WTC11 (cell line): ENCODE results near the gene RCAN1. TPM values are rescaled to one million over a fixed set of nuclear protein-coding genes. Genes with fewer than 3 reads are reported as not detected.

Experiments used
- ATAC-seq: fragments of 200-7000 bp; cut with Tn5 transposase; 2 replicates; pipeline ENCODE4 v1.10.0; 2021; ENCODE audit warnings: mild to moderate bottlenecking, moderate library complexity
- CTCF ChIA-PET: fragments of 300-600 bp; sonication (Branson Sonifier 250); formaldehyde crosslinking; loops from one replicate; lab custom pipeline; 2021; ENCODE audit warnings: antibody characterized with exemption; lab: Charles Lee
- POLR2A ChIA-PET: fragments of 350-600 bp; sonication (Branson Sonifier 250); formaldehyde crosslinking; loops from one replicate; lab custom pipeline; 2021; ENCODE audit warnings: antibody characterized with exemption; lab: Charles Lee
- DNase-seq: peaks from one replicate; pipeline ENCODE4 v3.0.0; 2021; ENCODE audit warnings: low spot score
- H3K27ac Mint-ChIP-seq: 2 replicates; pipeline ENCODE4 v1.8.0; 2021; ENCODE audit warnings: mixed read lengths
- H3K27me3 Mint-ChIP-seq: 2 replicates; pipeline ENCODE4 v1.8.0; 2021; ENCODE audit warnings: low read depth, mild to moderate bottlenecking, moderate library complexity, mixed read lengths
- H3K36me3 Mint-ChIP-seq: 2 replicates; pipeline ENCODE4 v1.8.0; 2021; ENCODE audit warnings: mixed read lengths
- H3K4me1 Mint-ChIP-seq: 2 replicates; pipeline ENCODE4 v1.8.0; 2022; ENCODE audit warnings: mixed read lengths
- H3K4me3 Mint-ChIP-seq: 2 replicates; pipeline ENCODE4 v1.8.0; 2021; ENCODE audit warnings: mild to moderate bottlenecking, moderate library complexity, mixed read lengths
- H3K9me3 Mint-ChIP-seq: 2 replicates; pipeline ENCODE4 v1.8.0; 2021; ENCODE audit warnings: mixed read lengths
- ATF1 ChIP-seq: sonication (generic); formaldehyde crosslinking; IDR thresholded peaks from 2 replicates; pipeline ENCODE4 v1.8.1; 2023; ENCODE audit warnings: mild to moderate bottlenecking, moderate library complexity, missing genetic modification reagents
- IRF2 ChIP-seq: sonication (generic); formaldehyde crosslinking; IDR thresholded peaks from 2 replicates; pipeline ENCODE4 v1.8.0; 2022; ENCODE audit warnings: low read depth, missing genetic modification reagents, borderline replicate concordance
- KAT7 ChIP-seq: sonication (generic); formaldehyde crosslinking; IDR thresholded peaks from 2 replicates; pipeline ENCODE4 v1.8.1; 2023; ENCODE audit warnings: missing genetic modification reagents, mild to moderate bottlenecking, borderline replicate concordance
- MYBL2 ChIP-seq: sonication (generic); formaldehyde crosslinking; IDR thresholded peaks from 2 replicates; pipeline ENCODE4 v1.8.1; 2023; ENCODE audit warnings: mild to moderate bottlenecking, moderate library complexity, missing genetic modification reagents
- NFYB ChIP-seq: sonication (generic); formaldehyde crosslinking; conservative IDR thresholded peaks from 2 replicates; pipeline ENCODE4 v1.8.0; 2022; ENCODE audit warnings: low read depth, missing genetic modification reagents
- NR2C2 ChIP-seq: sonication (generic); formaldehyde crosslinking; IDR thresholded peaks from 2 replicates; pipeline ENCODE4 v1.8.0; 2022; ENCODE audit warnings: mild to moderate bottlenecking, missing genetic modification reagents
- OVOL2 ChIP-seq: fragments of 250-450 bp; sonication (Bioruptor Pico); IDR thresholded peaks from 2 replicates; pipeline ENCODE4 v1.9.0; 2021; ENCODE audit warnings: mild to moderate bottlenecking, borderline replicate concordance
- RELA ChIP-seq: sonication (generic); formaldehyde crosslinking; IDR thresholded peaks from 2 replicates; pipeline ENCODE4 v1.8.1; 2022; ENCODE audit warnings: missing genetic modification reagents, mild to moderate bottlenecking, borderline replicate concordance
- SOX15 ChIP-seq: fragments of 250-450 bp; sonication (Bioruptor Pico); IDR thresholded peaks from 2 replicates; pipeline ENCODE4 v1.9.0; 2021; ENCODE audit warnings: mild to moderate bottlenecking
- TCF7 ChIP-seq: sonication (generic); formaldehyde crosslinking; IDR thresholded peaks from 2 replicates; pipeline ENCODE4 v1.8.0; 2022; ENCODE audit warnings: mild to moderate bottlenecking, low read depth, missing genetic modification reagents, moderate library complexity
- TEAD1 ChIP-seq: sonication (generic); formaldehyde crosslinking; IDR thresholded peaks from 2 replicates; pipeline ENCODE4 v1.8.0; 2022; ENCODE audit warnings: mild to moderate bottlenecking, missing genetic modification reagents
- TP53 ChIP-seq: sonication (generic); formaldehyde crosslinking; IDR thresholded peaks from 2 replicates; pipeline ENCODE4 v1.8.1; 2023; ENCODE audit warnings: mild to moderate bottlenecking, missing genetic modification reagents
- ZNF396 ChIP-seq: fragments of 250-450 bp; sonication (Bioruptor Pico); IDR thresholded peaks from 2 replicates; pipeline ENCODE4 v1.8.0; 2021; ENCODE audit warnings: mild to moderate bottlenecking, moderate library complexity, borderline replicate concordance
- total RNA-seq: library from RNA; stranded (reverse); gene quantifications from 3 replicates; pipeline ENCODE4 v1.2.3, GENCODE V29; 2021
- TF ChIP-seq, protein P1 (sequence below): sonication (generic); formaldehyde crosslinking; IDR thresholded peaks from 2 replicates; pipeline ENCODE4 v1.8.1; 2023; ENCODE audit warnings: mild to moderate bottlenecking, moderate library complexity, missing genetic modification reagents
- TF ChIP-seq, protein P2 (sequence below): sonication (generic); formaldehyde crosslinking; IDR thresholded peaks from 2 replicates; pipeline ENCODE4 v1.8.0; 2022; ENCODE audit warnings: mild to moderate bottlenecking, missing genetic modification reagents
- TF ChIP-seq, protein P3 (sequence below): fragments of 250-450 bp; sonication (Bioruptor Pico); IDR thresholded peaks from 2 replicates; pipeline ENCODE4 v1.8.0; 2021; ENCODE audit warnings: mild to moderate bottlenecking
- TF ChIP-seq, protein P4 (sequence below): fragments of 250-450 bp; sonication (Bioruptor Pico); conservative IDR thresholded peaks from 2 replicates; pipeline ENCODE4 v1.9.0; 2021; ENCODE audit warnings: mild to moderate bottlenecking
- TF ChIP-seq, protein P5 (sequence below): sonication (generic); formaldehyde crosslinking; IDR thresholded peaks from 2 replicates; pipeline ENCODE4 v1.8.1; 2022; ENCODE audit warnings: low read depth, mild to moderate bottlenecking, moderate library complexity, missing genetic modification reagents, borderline replicate concordance
- TF ChIP-seq, protein P6 (sequence below): sonication (generic); formaldehyde crosslinking; IDR thresholded peaks from 2 replicates; pipeline ENCODE4 v1.8.1; 2022; ENCODE audit warnings: low read depth, missing genetic modification reagents, borderline replicate concordance
- TF ChIP-seq, protein P7 (sequence below): sonication (generic); formaldehyde crosslinking; IDR thresholded peaks from 2 replicates; pipeline ENCODE4 v1.8.0; 2023; ENCODE audit warnings: mild to moderate bottlenecking, missing genetic modification reagents
- TF ChIP-seq, protein P8 (sequence below): sonication (generic); formaldehyde crosslinking; conservative IDR thresholded peaks from 2 replicates; pipeline ENCODE4 v1.8.1; 2022; ENCODE audit warnings: mild to moderate bottlenecking, missing genetic modification reagents

Gene RCAN1
- total RNA-seq, 1 experiment from 2014 or later: 5.9 TPM

DNA sequence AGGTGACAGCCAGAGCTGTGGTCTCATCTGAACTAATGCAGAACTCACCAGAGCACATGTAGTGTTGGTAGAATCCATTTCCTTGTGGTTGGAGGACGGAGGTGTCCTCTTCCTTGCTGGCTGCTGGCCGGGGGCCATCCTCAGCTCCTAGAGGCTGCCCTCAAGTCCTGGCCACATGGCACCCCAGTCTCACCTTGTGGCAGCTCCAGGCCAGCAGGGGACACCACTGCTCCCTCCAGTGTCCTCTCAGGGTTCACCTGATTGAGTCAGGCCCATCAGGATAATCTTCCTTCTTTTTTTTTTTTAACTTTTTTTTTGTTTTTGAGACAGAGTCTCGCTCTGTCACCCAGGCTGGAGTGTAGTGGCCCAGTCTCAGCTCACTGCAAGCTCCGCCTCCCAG, 105.8 kb downstream of the RCAN1 start:
- POLR2A ChIA-PET: interaction anchor here (0.9 kb wide), 1 partner anchor 94 kb away, joined by 3 read pairs; no protein-coding TSS in a partner anchor
- Mint-ChIP-seq H3K27me3 (no peaks in the 10 kb centered on the region), H3K4me3 (no peak overlapping the region), H3K27ac (no peak overlapping the region), H3K9me3 (no peaks in the 10 kb centered on the region), H3K4me1 (no peaks in the 10 kb centered on the region), H3K36me3 (no peaks in the 10 kb centered on the region)
- DNase-seq (no peak), ATAC-seq (no peak; the same call in 1 of the 2 replicates)
- CTCF ChIA-PET: interaction anchor here (0.6 to 4.4 kb wide), 13 partner anchors 8 to 147 kb away, joined by 3 to 137 read pairs (median 5); partner anchors contain the start of gene RCAN1
- TF ChIP-seq TCF7 (CRISPR knock-in tag) (no peak), ATF1 (CRISPR knock-in tag) (no peak), ZNF396 (CRISPR knock-in tag) (no peak), IRF2 (CRISPR knock-in tag) (no peak)
- TF ChIP-seq, protein P1, sequence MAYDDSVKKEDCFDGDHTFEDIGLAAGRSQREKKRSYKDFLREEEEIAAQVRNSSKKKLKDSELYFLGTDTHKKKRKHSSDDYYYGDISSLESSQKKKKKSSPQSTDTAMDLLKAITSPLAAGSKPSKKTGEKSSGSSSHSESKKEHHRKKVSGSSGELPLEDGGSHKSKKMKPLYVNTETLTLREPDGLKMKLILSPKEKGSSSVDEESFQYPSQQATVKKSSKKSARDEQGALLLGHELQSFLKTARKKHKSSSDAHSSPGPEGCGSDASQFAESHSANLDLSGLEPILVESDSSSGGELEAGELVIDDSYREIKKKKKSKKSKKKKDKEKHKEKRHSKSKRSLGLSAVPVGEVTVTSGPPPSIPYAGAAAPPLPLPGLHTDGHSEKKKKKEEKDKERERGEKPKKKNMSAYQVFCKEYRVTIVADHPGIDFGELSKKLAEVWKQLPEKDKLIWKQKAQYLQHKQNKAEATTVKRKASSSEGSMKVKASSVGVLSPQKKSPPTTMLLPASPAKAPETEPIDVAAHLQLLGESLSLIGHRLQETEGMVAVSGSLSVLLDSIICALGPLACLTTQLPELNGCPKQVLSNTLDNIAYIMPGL (CRISPR knock-in tag): no peak
- TF ChIP-seq, protein P2, sequence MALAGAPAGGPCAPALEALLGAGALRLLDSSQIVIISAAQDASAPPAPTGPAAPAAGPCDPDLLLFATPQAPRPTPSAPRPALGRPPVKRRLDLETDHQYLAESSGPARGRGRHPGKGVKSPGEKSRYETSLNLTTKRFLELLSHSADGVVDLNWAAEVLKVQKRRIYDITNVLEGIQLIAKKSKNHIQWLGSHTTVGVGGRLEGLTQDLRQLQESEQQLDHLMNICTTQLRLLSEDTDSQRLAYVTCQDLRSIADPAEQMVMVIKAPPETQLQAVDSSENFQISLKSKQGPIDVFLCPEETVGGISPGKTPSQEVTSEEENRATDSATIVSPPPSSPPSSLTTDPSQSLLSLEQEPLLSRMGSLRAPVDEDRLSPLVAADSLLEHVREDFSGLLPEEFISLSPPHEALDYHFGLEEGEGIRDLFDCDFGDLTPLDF (CRISPR knock-in tag): no peak

DNA sequence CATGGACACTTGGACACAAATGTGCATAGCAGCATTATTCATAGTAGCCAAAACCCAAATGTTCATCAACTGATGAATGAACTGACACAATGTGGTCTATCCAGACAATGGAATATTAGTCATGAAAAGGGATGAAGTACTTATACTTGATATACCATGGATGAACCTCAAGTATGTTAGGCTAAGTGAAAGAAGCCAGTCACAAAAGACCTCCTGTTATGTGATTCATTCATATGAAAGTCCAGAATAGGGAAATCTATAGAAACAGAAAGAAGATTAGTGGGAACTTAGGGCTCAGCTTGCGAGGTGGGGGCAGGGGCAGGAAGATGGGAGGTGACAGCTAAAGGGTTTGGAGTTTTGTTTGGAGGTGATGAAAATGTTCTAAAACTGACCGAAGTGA, 110.3 kb downstream of the RCAN1 start:
- H3K4me3 Mint-ChIP-seq: no peak overlapping the region
- H3K4me1 Mint-ChIP-seq: no peaks in the 10 kb centered on the region
- ChIA-PET CTCF (no interaction called here), POLR2A (interaction anchor here (0.6 kb wide), 1 partner anchor 761 kb away, joined by 4 read pairs; no protein-coding TSS in a partner anchor)
- H3K9me3 Mint-ChIP-seq: peaks cover under 1% of the 10 kb centered on the region; the same call in 1 of the 2 replicates
- ATAC-seq (no peak), DNase-seq (no peak)
- no peaks in the 10 kb centered on the region for H3K36me3 Mint-ChIP-seq
- H3K27me3 Mint-ChIP-seq: no peaks in the 10 kb centered on the region; the same call in 1 of the 2 replicates
- no peak overlapping the region for H3K27ac Mint-ChIP-seq
- no peak for TF ChIP-seq RELA (CRISPR knock-in tag)
- TF ChIP-seq, protein P3, sequence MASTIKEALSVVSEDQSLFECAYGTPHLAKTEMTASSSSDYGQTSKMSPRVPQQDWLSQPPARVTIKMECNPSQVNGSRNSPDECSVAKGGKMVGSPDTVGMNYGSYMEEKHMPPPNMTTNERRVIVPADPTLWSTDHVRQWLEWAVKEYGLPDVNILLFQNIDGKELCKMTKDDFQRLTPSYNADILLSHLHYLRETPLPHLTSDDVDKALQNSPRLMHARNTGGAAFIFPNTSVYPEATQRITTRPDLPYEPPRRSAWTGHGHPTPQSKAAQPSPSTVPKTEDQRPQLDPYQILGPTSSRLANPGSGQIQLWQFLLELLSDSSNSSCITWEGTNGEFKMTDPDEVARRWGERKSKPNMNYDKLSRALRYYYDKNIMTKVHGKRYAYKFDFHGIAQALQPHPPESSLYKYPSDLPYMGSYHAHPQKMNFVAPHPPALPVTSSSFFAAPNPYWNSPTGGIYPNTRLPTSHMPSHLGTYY (CRISPR knock-in tag): no peak
- TF ChIP-seq, protein P4, sequence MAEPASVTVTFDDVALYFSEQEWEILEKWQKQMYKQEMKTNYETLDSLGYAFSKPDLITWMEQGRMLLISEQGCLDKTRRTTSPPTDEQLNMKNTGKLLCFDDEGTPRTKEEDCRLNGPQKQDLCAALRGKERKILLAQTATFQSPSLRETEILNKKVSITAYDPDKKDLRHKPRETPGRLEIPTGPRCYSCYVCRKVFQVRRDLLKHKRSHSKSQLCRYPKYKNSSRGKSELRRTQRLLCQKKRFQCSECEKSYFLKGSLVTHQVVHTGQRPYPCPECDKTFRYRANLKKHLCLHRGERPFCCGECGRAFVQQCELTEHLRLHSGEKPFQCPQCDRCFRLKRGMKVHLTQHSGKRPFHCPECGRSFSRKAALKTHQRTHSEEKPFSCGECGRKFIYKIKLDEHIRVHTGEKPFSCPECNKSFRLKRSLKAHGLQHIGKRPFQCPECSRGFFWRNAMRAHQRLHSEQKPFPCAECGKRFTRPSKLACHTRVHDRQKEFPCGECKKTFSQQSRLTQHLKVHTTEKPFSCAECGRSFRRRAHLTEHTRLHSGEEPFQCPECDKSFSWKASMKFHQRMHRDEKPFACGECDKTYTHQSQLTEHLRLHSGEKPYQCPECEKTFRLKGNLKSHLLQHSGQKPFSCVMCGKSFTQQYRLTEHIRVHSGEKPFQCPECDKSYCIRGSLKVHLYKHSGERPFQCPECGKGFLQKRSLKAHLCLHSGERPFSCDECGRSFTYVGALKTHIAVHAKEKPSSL (CRISPR knock-in tag): no peak
- no peak for TF ChIP-seq SOX15
- no peak for TF ChIP-seq TEAD1 (CRISPR knock-in tag)
- TF ChIP-seq TP53 (CRISPR knock-in tag): no peak
- no peak for TF ChIP-seq NR2C2 (CRISPR knock-in tag)
- no peak for TF ChIP-seq MYBL2 (CRISPR knock-in tag)
- TF ChIP-seq KAT7 (CRISPR knock-in tag): no peak
- TF ChIP-seq, protein P5, sequence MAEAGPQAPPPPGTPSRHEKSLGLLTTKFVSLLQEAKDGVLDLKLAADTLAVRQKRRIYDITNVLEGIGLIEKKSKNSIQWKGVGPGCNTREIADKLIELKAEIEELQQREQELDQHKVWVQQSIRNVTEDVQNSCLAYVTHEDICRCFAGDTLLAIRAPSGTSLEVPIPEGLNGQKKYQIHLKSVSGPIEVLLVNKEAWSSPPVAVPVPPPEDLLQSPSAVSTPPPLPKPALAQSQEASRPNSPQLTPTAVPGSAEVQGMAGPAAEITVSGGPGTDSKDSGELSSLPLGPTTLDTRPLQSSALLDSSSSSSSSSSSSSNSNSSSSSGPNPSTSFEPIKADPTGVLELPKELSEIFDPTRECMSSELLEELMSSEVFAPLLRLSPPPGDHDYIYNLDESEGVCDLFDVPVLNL (CRISPR knock-in tag): no peak
- no peak for TF ChIP-seq OVOL2 (CRISPR knock-in tag)
- no peak for TF ChIP-seq NFYB (CRISPR knock-in tag)
- TF ChIP-seq, protein P6, sequence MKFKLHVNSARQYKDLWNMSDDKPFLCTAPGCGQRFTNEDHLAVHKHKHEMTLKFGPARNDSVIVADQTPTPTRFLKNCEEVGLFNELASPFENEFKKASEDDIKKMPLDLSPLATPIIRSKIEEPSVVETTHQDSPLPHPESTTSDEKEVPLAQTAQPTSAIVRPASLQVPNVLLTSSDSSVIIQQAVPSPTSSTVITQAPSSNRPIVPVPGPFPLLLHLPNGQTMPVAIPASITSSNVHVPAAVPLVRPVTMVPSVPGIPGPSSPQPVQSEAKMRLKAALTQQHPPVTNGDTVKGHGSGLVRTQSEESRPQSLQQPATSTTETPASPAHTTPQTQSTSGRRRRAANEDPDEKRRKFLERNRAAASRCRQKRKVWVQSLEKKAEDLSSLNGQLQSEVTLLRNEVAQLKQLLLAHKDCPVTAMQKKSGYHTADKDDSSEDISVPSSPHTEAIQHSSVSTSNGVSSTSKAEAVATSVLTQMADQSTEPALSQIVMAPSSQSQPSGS (CRISPR knock-in tag): no peak
- TF ChIP-seq, protein P7, sequence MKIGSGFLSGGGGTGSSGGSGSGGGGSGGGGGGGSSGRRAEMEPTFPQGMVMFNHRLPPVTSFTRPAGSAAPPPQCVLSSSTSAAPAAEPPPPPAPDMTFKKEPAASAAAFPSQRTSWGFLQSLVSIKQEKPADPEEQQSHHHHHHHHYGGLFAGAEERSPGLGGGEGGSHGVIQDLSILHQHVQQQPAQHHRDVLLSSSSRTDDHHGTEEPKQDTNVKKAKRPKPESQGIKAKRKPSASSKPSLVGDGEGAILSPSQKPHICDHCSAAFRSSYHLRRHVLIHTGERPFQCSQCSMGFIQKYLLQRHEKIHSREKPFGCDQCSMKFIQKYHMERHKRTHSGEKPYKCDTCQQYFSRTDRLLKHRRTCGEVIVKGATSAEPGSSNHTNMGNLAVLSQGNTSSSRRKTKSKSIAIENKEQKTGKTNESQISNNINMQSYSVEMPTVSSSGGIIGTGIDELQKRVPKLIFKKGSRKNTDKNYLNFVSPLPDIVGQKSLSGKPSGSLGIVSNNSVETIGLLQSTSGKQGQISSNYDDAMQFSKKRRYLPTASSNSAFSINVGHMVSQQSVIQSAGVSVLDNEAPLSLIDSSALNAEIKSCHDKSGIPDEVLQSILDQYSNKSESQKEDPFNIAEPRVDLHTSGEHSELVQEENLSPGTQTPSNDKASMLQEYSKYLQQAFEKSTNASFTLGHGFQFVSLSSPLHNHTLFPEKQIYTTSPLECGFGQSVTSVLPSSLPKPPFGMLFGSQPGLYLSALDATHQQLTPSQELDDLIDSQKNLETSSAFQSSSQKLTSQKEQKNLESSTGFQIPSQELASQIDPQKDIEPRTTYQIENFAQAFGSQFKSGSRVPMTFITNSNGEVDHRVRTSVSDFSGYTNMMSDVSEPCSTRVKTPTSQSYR (CRISPR knock-in tag): no peak
- TF ChIP-seq, protein P8, sequence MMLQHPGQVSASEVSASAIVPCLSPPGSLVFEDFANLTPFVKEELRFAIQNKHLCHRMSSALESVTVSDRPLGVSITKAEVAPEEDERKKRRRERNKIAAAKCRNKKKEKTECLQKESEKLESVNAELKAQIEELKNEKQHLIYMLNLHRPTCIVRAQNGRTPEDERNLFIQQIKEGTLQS (CRISPR knock-in tag): no peak
